Tibial artery (tissue), 4 donors: ENCODE results near the gene CLEC19A.

Experiments
- DNase-seq, 2 donors: peaks; one replicate each; pipeline ENCODE4 v3.0.0-alpha.2; 2019
- H3K27ac ChIP-seq, 2 donors: fragments of 200-600 bp; sonication (generic) in 1 of 2; 1 replicate in 1 of 2; 2 replicates in 1 of 2; pipeline ENCODE4 v1.5.1; 2018 to 2019; ENCODE audit warnings: mild to moderate bottlenecking in 1 of 2
- H3K27me3 ChIP-seq, 2 donors: fragments of 200-600 bp; sonication (generic) in 1 of 2; one replicate each; pipeline versions ENCODE4 v1.5.1 to v1.6.0; 2016 to 2019
- H3K36me3 ChIP-seq, 3 donors: fragments of 200-600 bp; sonication (generic) in 2 of 3; one replicate each; pipeline ENCODE4 v1.5.1; 2016 to 2019; ENCODE audit warnings: mild to moderate bottlenecking in 2 of 3
- H3K4me1 ChIP-seq, 4 donors: fragments of 200-600 bp; sonication (generic) in 2 of 4; 1 replicate in 3 of 4; 2 replicates in 1 of 4; pipeline ENCODE4 v1.5.1; 2016 to 2019
- H3K4me3 ChIP-seq, 2 donors: fragments of 200-600 bp; sonication (generic) in 1 of 2; 1 replicate in 1 of 2; 2 replicates in 1 of 2; pipeline ENCODE4 v1.5.1; 2018 to 2019; ENCODE audit warnings: mild to moderate bottlenecking in 2 of 2
- H3K9me3 ChIP-seq, 3 donors: fragments of 200-600 bp; sonication (generic) in 1 of 3; one replicate each; pipeline ENCODE4 v1.5.1; 2016 to 2019
- CTCF ChIP-seq, 2 experiments: fragments of 200-600 bp in 1 of 2; fragments of 450-650 bp in 1 of 2; IDR thresholded peaks; one replicate each; pipeline ENCODE4 v1.5.1; 2017 to 2019; ENCODE audit warnings: antibody characterized with exemption in 2 of 2, mild to moderate bottlenecking in 1 of 2, moderate library complexity in 1 of 2
- intact Hi-C: fragments of 100-400 bp; cut with DNase I; formaldehyde crosslinking; loops from one replicate; pipeline ENCODE4 v1.15.0; 2023; ENCODE audit warnings: low total_unique reads

The CLEC19A gene

GRCh38 chr16:19297454-19297853 is 11.9 kb downstream of the CLEC19A start:
- H3K27me3 ChIP-seq = peaks cover 0 to 3% of the 10 kb centered on the region in 2 donors
- H3K4me3 ChIP-seq = no peak overlapping the region
- DNase-seq = no peak
- no peaks in the 10 kb centered on the region for H3K4me1 ChIP-seq
- no peaks in the 10 kb centered on the region for H3K36me3 ChIP-seq
- H3K27ac ChIP-seq = no peak overlapping the region
- TF ChIP-seq CTCF (IDR thresholded peaks at IDR 0.05) = no peak
- intact Hi-C loops = no loop called here
- H3K9me3 ChIP-seq = no peaks in the 10 kb centered on the region

GRCh38 chr16:19299565-19299964 is 14.0 kb downstream of the CLEC19A start:
- Histone ChIP-seq H3K27ac (no peak overlapping the region), H3K9me3 (no peaks in the 10 kb centered on the region), H3K4me1 (no peaks in the 10 kb centered on the region), H3K27me3 (peaks cover 0 to 3% of the 10 kb centered on the region in 2 donors), H3K36me3 (no peaks in the 10 kb centered on the region), H3K4me3 (no peak overlapping the region)
- no peak for TF ChIP-seq CTCF (IDR thresholded peaks at IDR 0.05)
- intact Hi-C loops = no loop called here
- no peak for DNase-seq

GRCh38 chr16:19301931-19302330 is 16.4 kb downstream of the CLEC19A start:
- Histone ChIP-seq H3K4me1 (no peaks in the 10 kb centered on the region), H3K9me3 (no peaks in the 10 kb centered on the region), H3K4me3 (no peak overlapping the region), H3K27ac (no peak overlapping the region), H3K36me3 (no peaks in the 10 kb centered on the region), H3K27me3 (no peaks in the 10 kb centered on the region)
- intact Hi-C loops = no loop called here
- no peak for TF ChIP-seq CTCF (IDR thresholded peaks at IDR 0.05)
- DNase-seq = no peak

GRCh38 chr16:19304750-19305149 is 19.2 kb downstream of the CLEC19A start:
- Histone ChIP-seq H3K36me3 (no peaks in the 10 kb centered on the region), H3K4me3 (no peak overlapping the region), H3K27me3 (peaks cover 0 to 6% of the 10 kb centered on the region in 2 donors), H3K9me3 (no peaks in the 10 kb centered on the region), H3K4me1 (no peaks in the 10 kb centered on the region), H3K27ac (no peak overlapping the region)
- DNase-seq = no peak
- TF ChIP-seq CTCF (IDR thresholded peaks at IDR 0.05) = no peak
- intact Hi-C loops = no loop called here

- peaks cover 0 to 6% of the 10 kb centered on the region in 2 donors for H3K27me3 ChIP-seq
- intact Hi-C loops = no loop called here
- no peak overlapping the region for H3K27ac ChIP-seq
- no peak for TF ChIP-seq CTCF (IDR thresholded peaks at IDR 0.05)
- no peak overlapping the region for H3K4me3 ChIP-seq
- DNase-seq = no peak
- H3K36me3 ChIP-seq = no peaks in the 10 kb centered on the region
- H3K4me1 ChIP-seq = no peaks in the 10 kb centered on the region
- no peaks in the 10 kb centered on the region for H3K9me3 ChIP-seq
Observed at GRCh38 chr16:19305443-19305842, 19.9 kb downstream of the CLEC19A start.

GRCh38 chr16:19307587-19308241 is 22.2 kb downstream of the CLEC19A start:
- no peak for DNase-seq

More at GRCh38 chr16:19307587-19308241, 22.2 kb downstream of the CLEC19A start:
- Histone ChIP-seq H3K4me3 (no peak overlapping the region), H3K36me3 (no peaks in the 10 kb centered on the region), H3K27me3 (peaks cover 0 to 6% of the 10 kb centered on the region in 2 donors), H3K9me3 (no peaks in the 10 kb centered on the region), H3K4me1 (no peaks in the 10 kb centered on the region), H3K27ac (no peak overlapping the region)
- intact Hi-C loops = no loop called here
- no peak for TF ChIP-seq CTCF (IDR thresholded peaks at IDR 0.05)
